Activated CD4-positive, alpha-beta T cell treated with anti-CD3 and anti-CD28 coated beads for 24 hours (primary cell): ENCODE measurements around the gene SMCO4.
"Not testable (repeated sequence)": the region's sequence is repeated elsewhere in the genome, so short reads cannot be mapped to it uniquely, and the experiment has no call there.

ENCODE experiments used
- DNase-seq, 2 donors: peaks; one replicate each; pipeline ENCODE4 v3.0.0-alpha.2; 2020; ENCODE audit warnings: low read depth in 2 of 2

SMCO4 gene, protein sequence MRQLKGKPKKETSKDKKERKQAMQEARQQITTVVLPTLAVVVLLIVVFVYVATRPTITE

DNA sequence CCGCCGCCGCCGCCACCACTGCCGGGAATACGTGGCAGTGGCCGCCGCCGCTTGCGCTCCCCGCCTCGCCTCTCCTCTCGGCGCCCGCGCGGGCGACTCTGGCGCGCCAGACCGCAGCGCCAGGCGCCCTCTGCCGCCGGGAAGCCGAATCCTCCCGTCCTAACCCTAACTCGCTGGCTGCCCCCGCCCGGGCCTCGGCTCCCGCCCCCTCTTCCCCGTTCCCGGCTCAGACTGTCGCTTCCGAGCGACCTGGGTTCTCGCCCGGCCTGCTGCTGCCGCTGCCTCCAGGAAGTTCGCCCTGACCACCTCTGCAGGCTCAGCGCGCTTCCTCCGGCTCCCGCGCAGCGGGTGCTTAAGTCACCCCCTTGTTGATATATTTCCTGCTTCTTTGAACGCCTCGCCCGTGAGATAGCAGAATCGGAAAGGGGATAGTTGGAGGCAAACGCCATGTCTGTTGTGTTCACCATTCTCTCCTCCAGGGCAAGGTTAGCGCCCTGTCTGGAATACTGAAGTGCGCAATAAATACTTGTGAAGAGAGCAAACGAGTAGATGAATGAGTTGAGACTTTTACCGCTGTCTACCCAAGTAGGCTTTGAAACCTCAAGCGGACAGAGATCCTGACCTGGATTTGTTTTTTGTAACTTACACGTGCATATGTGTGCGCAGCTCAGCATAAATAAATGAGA lies at the start of gene SMCO4:
Gene SMCO4, minus strand, starts transcription at position 100 of the 686 bp plus-strand sequence. CDS start 64,202 bp downstream, outside the sequence.
- DNase-seq, result peak; percentile 49 to 57

DNA sequence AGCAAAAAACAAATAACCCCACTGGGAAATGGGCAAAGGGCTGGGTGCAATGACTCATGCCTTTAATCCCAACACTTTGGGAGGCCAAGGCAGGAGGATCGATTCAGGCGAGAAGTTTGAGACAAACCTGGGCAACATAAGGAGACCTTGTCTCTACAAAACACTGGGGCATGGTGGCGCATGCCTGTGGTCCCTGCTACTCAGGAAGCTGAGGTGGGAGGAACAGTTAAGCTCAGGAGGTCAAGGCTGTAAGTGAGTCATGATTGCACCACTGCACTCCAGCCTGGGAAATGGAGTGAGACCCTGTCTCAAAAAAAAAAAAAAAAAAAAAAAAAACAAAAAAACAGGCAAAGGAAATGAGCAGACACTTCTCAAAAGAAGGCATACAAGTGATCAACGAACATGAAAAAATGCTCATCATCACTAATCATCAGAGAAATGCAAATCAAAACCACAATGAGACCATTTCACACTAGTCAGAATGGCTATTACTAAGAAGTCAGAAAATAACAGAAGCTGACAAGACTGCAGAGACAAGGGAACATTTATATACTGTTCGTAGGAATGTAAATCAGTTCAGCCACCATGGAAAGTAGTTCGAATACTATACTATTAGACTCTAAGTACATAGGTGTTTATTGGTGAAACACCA lies 48.2 kb upstream of the SMCO4 start:
- DNase-seq, result no peak

DNA sequence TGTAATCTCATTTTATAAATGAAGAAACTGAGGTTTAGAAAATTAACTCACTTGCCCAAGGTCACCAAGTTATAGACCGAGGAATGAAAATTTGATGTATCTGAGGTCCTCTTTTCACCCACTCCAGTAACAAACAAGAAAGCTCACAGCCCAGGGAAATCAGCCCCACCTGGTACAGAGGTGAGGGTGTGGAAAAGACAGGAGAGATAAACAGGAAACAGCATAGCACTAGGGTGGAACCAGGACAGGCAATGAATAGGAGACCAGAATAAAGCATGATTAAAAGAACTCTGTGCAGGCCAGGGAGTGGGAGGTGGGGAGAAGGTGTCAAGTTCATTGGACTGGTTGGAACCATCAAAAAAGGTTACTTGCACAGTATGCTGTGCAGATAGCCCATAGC lies 46.2 kb upstream of the SMCO4 start:
- DNase-seq, result no peak

DNA sequence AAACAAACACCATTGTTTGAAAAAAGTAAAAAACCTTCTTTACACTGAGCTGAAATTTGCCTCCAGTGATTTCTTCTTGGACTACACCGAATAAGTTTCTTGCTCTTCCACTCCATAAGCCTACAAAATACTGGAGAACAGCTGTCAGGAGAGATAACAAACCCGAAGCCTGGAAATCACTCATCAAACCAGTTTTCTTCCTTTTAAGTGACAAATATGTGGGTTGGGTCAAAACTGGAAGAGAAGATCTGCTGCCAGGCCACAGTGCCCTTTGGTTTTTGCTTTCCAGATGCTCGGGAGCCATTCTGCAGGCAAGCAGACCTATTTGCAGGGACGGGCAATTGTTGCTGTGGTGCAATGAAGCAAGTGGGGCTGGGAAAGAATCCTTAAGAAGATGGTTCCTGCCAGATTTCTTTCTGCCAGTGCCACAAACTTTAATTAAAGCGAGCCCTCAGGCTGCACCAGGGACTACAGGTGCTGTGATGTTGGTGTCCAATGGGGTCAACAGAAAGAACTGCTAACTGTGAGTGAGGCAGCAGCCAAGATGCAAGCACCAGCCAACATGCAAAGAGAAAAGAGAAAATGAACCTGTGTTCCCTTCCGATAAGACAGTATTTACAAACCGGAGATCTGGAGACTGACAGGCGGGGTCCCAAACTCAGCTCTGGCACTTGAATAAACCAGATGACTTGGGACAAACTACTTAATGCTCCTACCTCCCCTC lies 44.8 kb upstream of the SMCO4 start:
- no peak for DNase-seq

DNA sequence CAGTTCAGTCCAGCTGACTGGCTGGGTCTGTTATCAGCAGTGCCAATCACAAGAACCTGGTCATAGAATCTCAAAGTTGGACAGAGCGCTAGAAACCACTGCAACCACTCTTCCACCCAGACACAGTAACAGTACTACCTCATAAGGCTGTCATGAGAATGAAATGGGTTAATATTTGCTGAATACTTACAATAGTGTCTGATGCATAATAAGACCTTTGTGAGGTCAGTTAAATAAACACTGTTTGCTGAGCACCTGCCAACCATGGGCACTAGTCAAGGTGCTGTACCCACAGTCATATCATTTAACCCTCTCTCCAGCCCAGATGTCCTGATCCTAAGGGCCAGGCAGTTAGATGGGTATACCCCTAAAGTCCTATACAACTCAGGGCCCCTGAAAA lies 44.2 kb upstream of the SMCO4 start:
- not testable (repeated sequence) for DNase-seq

DNA sequence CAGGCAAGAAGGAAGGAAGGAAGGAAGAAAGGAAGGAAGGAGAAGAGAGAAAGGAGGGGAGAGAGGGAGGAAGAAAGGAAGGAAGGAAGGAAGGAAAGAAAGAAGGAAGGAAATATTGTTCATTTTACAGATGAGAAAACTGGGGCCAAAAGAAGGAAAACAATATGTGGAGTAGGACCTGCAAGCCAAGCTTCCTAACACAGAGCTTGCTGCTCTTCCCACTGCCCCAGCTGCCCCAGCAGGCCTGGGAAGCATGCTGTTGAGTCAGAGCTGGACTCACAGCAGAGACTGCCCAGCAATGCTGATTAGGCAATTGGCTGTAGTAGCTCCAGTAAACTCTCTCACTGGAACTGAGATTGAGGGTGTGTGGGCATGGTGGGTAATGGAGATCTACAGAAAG lies 42.6 kb upstream of the SMCO4 start:
- no peak for DNase-seq

DNA sequence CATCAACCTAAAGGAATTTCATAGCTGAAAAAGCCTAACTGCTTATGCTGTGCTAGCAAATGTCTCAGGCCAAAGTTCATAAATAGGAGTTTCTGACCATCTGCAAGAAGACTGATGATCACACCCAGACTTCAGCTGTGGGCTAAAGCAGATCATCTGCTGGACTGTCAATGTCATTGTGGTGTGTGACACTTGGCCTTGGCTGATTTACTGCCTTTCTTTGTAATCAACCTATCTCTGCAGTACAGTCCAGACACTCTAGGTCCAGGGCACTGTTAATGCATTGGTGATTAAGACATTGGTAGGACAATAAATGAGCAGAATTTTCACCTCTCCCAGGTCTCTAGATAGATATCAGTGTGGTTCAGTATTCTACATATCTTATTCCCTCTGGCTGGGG lies 40.3 kb upstream of the SMCO4 start:
- DNase-seq, result no peak

DNA sequence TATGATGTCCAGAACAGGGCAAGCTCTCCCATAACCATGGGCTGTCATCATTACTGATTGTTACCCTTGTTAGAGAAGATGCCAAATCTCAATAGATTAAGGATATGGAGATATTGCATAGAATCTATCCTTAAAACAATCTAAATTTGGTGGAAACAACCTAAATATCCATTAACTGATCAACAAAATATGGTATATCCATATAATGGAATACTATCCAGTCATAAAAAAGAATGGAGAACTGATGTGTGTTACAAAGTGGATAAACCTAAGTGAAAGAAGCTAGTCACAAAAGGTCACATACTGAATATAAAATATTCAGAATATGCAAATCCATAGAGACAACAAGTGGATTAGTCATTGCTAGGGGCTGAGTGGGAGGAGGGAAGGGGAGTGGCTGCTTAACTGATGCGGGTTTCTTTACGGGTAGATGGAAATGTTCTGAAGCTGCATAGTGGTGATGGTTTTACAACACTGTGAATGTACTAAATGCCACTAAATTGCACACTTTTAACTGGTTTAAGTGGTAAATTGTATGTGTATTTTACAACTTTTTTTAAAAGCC lies 36.1 kb upstream of the SMCO4 start:
- DNase-seq, result peak in 1 of 2 donors; percentile 9

DNA sequence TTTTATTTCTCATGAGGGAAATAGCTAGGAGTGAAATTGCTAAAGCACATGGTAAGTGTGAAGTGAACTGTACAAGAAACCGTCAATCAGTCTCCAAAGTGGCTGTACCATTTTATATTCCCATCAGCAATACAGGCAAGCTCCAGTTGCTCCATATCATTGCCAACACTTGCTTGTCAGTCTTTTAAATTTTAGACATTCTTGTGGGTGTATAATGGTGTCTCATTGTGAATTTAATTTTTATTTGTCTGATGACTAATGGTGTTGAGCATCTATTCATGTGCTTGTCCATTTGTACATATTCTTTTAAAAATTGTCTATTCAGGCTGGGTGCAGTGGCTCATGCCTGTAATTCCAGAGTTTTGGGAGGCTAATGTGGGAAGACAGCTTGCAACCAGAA lies 34.1 kb upstream of the SMCO4 start:
- no peak for DNase-seq

DNA sequence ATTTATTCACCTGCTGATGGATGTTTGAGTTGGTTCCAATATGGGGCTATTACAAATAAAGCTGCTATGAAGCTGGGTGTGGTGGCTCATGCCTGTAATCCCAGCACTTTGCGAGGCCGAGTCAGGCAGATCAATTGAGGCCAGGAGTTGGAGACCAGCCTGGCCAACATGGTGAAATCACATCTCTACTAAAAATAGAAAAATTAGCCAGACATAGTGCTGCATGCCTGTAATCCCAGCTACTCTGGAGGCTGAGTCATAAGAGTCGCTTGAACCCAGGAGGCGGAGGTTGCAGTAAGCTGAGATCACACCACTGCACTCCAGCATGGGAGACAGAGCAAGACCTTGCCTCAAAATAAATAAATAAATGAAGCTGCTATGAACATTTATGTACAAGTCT lies 33.7 kb upstream of the SMCO4 start:
- not testable (repeated sequence) for DNase-seq

DNA sequence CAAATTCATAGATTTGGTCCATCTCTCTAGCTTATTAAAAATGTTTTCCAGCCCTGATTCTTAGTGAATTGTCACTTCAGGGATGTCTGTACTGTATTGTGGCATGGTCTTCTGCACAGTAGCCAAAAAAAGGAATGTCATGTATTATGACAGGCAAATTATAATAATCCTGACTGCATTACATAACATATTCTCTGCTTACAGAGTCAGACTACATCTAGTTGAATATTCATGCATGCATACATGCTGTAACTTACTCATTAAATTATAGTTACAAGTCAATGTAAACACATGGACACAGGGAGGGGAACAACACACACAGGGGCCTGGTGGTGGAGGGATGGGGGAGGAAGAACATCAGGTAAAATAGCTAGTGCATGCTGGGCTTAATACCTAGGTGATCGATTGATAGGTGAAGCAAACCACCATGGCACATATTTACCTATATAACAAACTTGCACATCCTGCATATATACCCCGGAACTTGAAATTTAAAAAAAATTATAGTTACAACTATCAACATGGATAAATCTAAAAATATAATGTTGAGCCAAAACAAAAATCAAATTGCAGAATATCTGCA lies 31.5 kb upstream of the SMCO4 start:
- no peak for DNase-seq

DNA sequence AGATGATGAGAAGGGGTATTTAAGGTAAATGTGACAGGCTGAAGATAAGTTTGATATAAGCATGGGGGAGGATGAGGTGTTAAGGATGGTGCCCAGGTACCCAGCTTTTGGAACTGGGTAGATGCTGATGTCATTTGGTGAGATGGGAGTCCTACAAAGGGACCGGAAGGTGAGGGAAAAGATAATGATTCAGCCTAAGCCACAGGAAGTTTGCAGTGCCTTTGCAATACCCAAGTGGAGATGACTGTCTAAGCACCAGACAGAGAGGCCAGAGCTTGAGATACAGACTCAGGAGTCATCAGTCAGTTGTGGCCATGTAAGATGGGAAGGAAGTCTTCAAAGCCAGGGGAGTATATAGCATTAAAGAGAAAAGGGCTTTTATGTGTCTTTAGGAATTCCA lies 30.0 kb upstream of the SMCO4 start:
- DNase-seq, result no peak

DNA sequence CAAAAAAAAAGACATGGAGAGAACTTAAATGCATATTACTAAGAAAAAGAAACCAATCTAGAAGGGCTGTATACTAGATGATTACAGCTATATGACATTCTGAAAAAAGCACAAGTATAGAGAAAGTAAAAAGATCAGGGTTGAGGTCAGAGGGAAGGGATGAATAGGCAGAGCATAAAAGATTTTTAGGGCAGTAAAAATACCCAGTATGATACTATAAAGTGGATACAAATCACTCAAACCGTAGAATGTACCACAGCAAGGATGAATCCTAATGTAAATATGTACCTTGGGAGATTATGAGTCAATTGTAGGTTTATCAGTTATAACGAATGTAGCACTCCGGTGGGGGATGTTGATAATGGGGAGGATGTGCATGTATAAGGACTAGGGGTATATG lies 29.4 kb upstream of the SMCO4 start:
- DNase-seq, result no peak

DNA sequence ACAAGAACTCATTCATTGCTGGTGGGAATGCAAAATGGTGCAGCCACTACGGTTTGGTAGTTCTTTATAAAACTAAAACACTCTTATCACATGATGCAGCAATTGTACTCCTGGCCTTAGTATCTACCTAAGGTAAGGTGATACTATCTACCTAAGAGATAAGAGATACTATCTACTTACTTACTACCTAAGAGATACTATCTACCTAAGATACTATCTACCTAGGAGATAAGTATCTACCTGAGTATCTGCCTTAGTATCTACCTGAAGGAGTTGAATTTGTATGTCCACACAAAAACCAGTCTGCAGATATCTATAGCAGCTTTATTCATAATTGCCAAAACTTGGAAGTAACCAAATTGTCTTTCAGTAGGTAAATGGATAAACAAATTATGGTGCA lies 29.0 kb upstream of the SMCO4 start:
- no peak for DNase-seq

DNA sequence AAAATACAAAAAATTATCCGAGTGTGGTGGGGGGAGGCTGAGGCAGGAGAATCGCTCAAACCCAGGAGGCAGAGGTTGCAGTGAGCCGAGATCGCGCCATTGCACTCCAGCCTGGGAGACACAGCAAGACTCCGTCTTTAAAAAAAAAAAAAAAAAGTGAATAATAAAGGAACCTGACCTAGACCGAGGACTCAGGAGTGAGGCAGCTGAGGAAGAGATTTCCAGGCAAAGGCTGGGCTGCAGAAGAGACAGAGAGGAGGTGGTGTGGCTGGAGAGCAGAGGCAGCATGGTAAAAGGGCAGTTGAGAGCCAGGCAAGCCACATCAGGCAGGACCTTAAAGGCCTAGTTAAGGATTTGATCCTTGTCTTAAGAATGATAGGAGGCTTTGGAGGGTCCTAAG lies 28.4 kb upstream of the SMCO4 start:
- DNase-seq, result no peak

DNA sequence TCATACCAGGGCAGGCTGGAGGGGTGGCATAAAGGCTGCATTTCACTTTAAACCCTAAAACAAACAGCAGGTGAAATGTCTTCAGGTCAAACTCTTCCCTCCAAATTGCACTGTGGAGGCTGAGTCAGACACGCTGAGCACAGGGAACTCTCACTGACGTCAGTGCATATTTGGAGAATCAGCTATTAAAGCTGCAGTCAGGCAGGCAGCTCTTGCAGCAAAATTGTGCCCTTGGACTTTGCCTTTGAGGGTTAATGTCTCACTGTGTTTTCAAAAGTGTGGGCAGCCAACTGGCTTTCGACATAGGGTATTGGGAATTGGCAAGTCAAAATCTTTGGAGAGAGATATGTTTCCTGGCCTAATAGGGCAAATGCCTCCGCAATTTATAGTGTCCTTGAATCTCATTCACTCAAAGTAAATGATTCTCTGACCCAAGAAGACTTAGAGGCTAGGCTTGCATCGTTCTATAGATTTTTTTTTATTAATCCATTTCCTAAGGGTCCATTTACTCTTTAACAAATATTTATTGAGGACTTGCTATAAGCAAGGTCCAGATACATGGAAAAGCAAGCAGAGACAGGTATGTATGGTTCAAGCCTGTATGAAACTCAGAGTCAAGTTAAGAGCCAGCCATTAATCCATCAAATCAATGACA lies 27.7 kb upstream of the SMCO4 start:
- no peak for DNase-seq

DNA sequence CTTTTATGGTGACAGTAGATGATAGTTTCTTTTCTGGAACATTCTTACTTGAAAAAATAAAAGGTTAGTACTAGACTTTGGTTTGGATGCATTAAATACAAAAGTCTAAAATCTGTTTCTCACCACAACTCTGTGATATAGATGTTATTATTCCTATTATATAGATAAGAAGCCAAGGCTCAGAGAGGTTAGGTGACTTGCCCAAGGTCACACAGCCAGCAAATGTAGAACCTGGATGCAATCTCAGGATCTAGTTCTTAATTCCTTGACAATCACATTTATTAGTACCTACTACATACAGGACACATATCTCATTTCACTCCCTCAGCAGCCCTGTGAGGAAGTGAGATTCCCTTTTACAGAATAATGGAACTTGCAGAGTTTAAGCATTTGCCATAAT lies 26.3 kb upstream of the SMCO4 start:
- no peak for DNase-seq

DNA sequence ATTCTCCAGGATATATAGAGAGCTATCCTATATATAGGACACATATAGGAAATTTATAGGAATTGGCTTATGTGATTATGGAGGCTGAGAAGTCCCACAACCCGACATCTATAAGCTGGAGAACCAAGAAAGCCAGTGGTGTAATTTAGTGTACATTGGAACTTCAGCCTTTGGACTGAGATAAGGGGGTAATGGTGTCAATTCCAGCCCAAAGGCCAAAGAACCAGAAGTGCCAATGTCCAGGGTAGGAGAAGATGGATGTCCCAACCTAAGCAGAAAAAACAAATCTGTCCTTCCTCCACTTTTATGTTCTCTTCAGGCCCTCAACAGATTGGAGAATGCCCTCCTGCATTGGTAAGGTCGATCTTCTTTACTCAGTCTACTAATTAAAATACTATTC lies 25.5 kb upstream of the SMCO4 start:
- no peak for DNase-seq

DNA sequence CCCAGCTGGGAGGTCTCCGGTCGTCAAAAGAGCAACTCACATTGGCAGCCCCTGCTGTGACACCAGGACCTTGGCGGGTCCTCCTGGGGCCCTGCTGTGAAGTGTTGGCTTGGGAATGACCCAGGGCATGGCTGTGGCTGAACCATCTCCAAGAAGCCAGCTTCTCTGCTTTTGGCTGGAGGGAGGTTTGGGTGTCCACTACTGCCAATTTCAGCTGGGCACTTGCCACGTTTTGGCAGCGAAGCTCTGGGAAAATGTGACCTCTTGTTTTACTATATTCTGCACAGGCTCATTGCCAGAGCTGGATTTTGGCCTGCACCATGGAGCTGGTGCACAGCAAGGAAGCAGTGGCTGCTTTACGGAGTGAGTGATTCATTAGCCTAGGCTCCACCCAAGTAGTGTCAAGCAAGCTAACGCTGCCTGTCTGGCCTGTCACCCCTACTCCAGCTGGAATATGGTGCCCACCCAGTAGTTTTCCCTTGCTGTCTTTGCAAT lies 24.3 kb upstream of the SMCO4 start:
- DNase-seq, result no peak

DNA sequence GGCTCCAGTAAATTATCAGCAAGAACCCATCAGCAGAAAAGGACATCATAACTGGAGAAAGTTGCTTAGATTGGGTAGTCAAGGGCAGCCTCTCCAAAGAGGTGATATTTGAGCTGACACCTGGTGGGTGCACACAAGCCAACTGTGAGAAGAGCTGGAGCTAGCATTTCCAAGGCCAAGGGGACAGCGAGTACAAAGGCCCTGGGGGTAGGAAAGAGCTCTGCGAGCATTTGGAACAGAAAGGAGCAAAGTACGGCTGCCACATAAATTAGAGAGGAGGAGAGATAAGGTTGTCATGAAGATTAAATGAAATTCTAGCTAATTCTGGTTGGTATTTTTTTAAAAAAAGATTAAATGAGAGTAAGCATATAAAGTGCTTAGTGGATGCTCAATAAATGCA lies 21.7 kb upstream of the SMCO4 start:
- no peak for DNase-seq

DNA sequence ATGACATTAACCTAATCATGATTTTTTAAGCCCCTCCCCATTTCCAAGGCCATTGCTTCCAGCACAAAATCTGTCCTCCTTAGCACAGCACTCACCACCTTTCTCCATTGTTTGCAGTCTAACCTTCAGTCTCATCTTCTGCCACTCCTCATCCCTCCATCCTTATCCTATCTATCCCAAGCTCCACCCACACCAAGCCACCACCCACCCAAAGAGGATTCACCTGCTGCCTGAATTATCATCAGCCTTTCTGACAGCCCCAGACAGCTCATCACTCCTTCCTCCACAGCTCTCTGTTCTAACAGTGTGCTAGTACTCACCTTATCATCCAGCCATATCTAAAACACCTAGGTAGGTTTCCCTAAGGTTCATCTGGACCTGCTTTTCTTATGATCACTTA lies 20.7 kb upstream of the SMCO4 start:
- DNase-seq, result no peak
